Astrocyte (in vitro differentiated cells and primary cell): Measurements from ENCODE around the gene SKAP2.

Source experiments
- CTCF ChIP-seq: IDR thresholded peaks from 2 replicates; pipeline ENCODE4 v1.5.1; 2011; ENCODE audit warnings: low read depth, mild to moderate bottlenecking, inconsistent platforms, low read length, moderate library complexity; ENCODE audit not compliant: insufficient read depth
- EZH2 ChIP-seq: IDR thresholded peaks from 2 replicates; pipeline ENCODE4 v1.6.1; 2012; ENCODE audit warnings: mild to moderate bottlenecking, low read length, inconsistent platforms; ENCODE audit not compliant: insufficient read depth

- no peak for TF ChIP-seq CTCF
- TF ChIP-seq EZH2: no peak
Observed at GRCh38 chr7:26779978-26780595, 84.3 kb downstream of the SKAP2 start.
